ENCODE measurements around the gene CAPN10. TPM values are rescaled to one million over a fixed set of nuclear protein-coding genes. Genes with fewer than 3 reads are reported as not detected.

CAPN10 gene
- total RNA-seq, 1 donor from 2014 or later = 24.9 TPM

DNA sequence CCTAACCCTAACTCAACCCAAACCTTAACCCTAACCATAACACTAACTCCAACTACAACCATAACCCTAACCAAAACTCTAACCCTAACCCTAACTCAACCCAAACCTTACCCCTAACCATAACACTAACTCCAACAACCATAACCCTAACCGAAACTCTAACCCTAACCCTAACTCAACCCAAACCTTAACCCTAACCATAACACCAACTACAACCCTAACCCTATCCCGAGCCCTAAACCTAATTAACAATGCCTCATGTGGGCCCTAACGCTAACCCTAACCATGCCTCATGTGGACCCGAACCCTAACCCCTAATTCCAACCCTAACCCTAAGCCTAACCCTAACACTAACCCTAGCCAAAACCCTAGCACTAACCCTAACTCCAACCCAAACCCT is 27.2 kb downstream of the CAPN10 start:
- Mint-ChIP-seq H3K36me3 (ENCODE audit: low read depth, unreplicated experiment) (peaks cover 16% of the 10 kb centered on the region), H3K27me3 (ENCODE audit: low read depth, unreplicated experiment) (peaks cover 2% of the 10 kb centered on the region), H3K4me1 (ENCODE audit: low read depth, unreplicated experiment) (no peaks in the 10 kb centered on the region), H3K4me3 (ENCODE audit: unreplicated experiment) (no peak overlapping the region), H3K9me3 (ENCODE audit: unreplicated experiment) (peaks cover 1% of the 10 kb centered on the region), H3K27ac (ENCODE audit: unreplicated experiment) (no peak overlapping the region)
- H3K27ac ChIP-seq (ENCODE audit: low read depth, low read length) = no peak overlapping the region
- no peak overlapping the region for H2AFZ ChIP-seq (ENCODE audit: low read depth, low read length)
- H3K4me3 ChIP-seq (ENCODE audit: insufficient read depth, low read depth, low read length) = no peak overlapping the region
- no peak for FAIRE-seq
- H3K4me2 ChIP-seq (ENCODE audit: low read length) = no peak overlapping the region
- H3K79me2 ChIP-seq (ENCODE audit: insufficient read depth, low read length) = no peaks in the 10 kb centered on the region
- no peaks in the 10 kb centered on the region for H3K9me3 ChIP-seq (ENCODE audit: insufficient read depth, low read depth, low read length)
- no peak for TF ChIP-seq EZH2 (IDR thresholded peaks at IDR 0.05; ENCODE audit: insufficient read depth, low read length)
- TF ChIP-seq, protein P1, sequence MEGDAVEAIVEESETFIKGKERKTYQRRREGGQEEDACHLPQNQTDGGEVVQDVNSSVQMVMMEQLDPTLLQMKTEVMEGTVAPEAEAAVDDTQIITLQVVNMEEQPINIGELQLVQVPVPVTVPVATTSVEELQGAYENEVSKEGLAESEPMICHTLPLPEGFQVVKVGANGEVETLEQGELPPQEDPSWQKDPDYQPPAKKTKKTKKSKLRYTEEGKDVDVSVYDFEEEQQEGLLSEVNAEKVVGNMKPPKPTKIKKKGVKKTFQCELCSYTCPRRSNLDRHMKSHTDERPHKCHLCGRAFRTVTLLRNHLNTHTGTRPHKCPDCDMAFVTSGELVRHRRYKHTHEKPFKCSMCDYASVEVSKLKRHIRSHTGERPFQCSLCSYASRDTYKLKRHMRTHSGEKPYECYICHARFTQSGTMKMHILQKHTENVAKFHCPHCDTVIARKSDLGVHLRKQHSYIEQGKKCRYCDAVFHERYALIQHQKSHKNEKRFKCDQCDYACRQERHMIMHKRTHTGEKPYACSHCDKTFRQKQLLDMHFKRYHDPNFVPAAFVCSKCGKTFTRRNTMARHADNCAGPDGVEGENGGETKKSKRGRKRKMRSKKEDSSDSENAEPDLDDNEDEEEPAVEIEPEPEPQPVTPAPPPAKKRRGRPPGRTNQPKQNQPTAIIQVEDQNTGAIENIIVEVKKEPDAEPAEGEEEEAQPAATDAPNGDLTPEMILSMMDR (IDR thresholded peaks at IDR 0.05; ENCODE audit: insufficient read depth, low read depth, low read length) = no peak
- no peaks in the 10 kb centered on the region for H3K4me1 ChIP-seq (ENCODE audit: insufficient read depth, low read length)
- H4K20me1 ChIP-seq (ENCODE audit: insufficient read depth, low read length) = no peaks in the 10 kb centered on the region
- H3K9ac ChIP-seq (ENCODE audit: low read length) = no peak overlapping the region
- DNase-seq (ENCODE audit: low read depth) = no peak
- H3K27me3 ChIP-seq (ENCODE audit: insufficient read depth, low read length) = no peaks in the 10 kb centered on the region
- H3K36me3 ChIP-seq (ENCODE audit: insufficient read depth, low read length) = no peaks in the 10 kb centered on the region

DNA sequence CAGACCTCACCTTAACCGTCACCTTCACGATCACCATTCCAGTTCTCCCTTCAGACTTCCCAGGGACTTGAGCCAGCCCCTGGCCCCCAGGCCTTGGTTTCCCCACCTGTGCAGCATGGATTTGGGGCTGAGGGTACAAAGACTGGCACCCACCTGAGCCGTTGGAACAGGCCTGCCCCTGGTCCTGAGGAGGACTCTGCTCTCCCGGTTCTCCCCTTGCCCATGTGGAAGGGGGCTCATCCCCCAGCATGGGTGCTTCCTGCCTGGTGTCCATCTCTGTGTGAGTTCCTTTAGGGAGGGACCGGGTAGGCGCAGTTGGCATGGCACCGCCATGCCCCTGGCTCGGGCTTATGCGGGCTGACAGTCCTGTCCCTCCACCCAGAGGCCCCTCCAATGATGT is 27.9 kb downstream of the CAPN10 start:
- Mint-ChIP-seq H3K4me1 (ENCODE audit: low read depth, unreplicated experiment) (no peaks in the 10 kb centered on the region), H3K27me3 (ENCODE audit: low read depth, unreplicated experiment) (peaks cover 2% of the 10 kb centered on the region), H3K36me3 (ENCODE audit: low read depth, unreplicated experiment) (peaks cover 18% of the 10 kb centered on the region), H3K27ac (ENCODE audit: unreplicated experiment) (no peak overlapping the region), H3K4me3 (ENCODE audit: unreplicated experiment) (no peak overlapping the region), H3K9me3 (ENCODE audit: unreplicated experiment) (peaks cover 5% of the 10 kb centered on the region)
- H3K27me3 ChIP-seq (ENCODE audit: insufficient read depth, low read length) = no peaks in the 10 kb centered on the region
- H2AFZ ChIP-seq (ENCODE audit: low read depth, low read length) = no peak overlapping the region
- H4K20me1 ChIP-seq (ENCODE audit: insufficient read depth, low read length) = no peaks in the 10 kb centered on the region
- H3K79me2 ChIP-seq (ENCODE audit: insufficient read depth, low read length) = no peaks in the 10 kb centered on the region
- no peaks in the 10 kb centered on the region for H3K36me3 ChIP-seq (ENCODE audit: insufficient read depth, low read length)
- H3K4me1 ChIP-seq (ENCODE audit: insufficient read depth, low read length) = no peaks in the 10 kb centered on the region
- FAIRE-seq = no peak
- no peak overlapping the region for H3K4me3 ChIP-seq (ENCODE audit: insufficient read depth, low read depth, low read length)
- no peak for TF ChIP-seq EZH2 (IDR thresholded peaks at IDR 0.05; ENCODE audit: insufficient read depth, low read length)
- TF ChIP-seq, protein P1 (IDR thresholded peaks at IDR 0.05; ENCODE audit: insufficient read depth, low read depth, low read length) = no peak
- H3K9me3 ChIP-seq (ENCODE audit: insufficient read depth, low read depth, low read length) = no peaks in the 10 kb centered on the region
- H3K27ac ChIP-seq (ENCODE audit: low read depth, low read length) = no peak overlapping the region
- DNase-seq (ENCODE audit: low read depth) = no peak
- H3K9ac ChIP-seq (ENCODE audit: low read length) = no peak overlapping the region
- H3K4me2 ChIP-seq (ENCODE audit: low read length) = no peak overlapping the region

DNA sequence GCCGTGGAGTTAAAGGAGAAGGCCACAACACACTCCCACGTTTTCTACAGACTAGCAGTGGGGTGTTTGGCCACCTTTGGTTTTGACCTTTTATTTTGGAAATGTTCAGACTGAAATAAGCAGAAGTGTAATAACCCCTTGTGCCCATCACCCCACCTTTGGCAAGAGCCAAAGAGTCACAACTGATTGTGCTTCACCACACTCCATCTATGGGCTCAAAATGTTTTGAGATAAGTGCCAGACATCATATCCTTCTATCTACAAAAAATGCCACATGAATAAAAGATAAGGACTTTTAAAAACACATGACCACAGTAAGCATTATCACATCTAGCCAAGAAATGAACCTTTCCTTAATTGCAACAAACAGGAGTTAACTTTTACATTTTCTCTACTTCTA is 28.9 kb downstream of the CAPN10 start:
- Histone ChIP-seq H3K4me3 (ENCODE audit: insufficient read depth, low read depth, low read length) (no peak overlapping the region), H3K4me2 (ENCODE audit: low read length) (no peak overlapping the region), H3K9me3 (ENCODE audit: insufficient read depth, low read depth, low read length) (no peaks in the 10 kb centered on the region), H4K20me1 (ENCODE audit: insufficient read depth, low read length) (no peaks in the 10 kb centered on the region), H3K79me2 (ENCODE audit: insufficient read depth, low read length) (no peaks in the 10 kb centered on the region), H3K27ac (ENCODE audit: low read depth, low read length) (no peak overlapping the region), H3K36me3 (ENCODE audit: insufficient read depth, low read length) (no peaks in the 10 kb centered on the region), H3K4me1 (ENCODE audit: insufficient read depth, low read length) (no peaks in the 10 kb centered on the region), H2AFZ (ENCODE audit: low read depth, low read length) (no peak overlapping the region), H3K9ac (ENCODE audit: low read length) (no peak overlapping the region), H3K27me3 (ENCODE audit: insufficient read depth, low read length) (no peaks in the 10 kb centered on the region)
- peaks cover 18% of the 10 kb centered on the region for H3K36me3 Mint-ChIP-seq (ENCODE audit: low read depth, unreplicated experiment)
- no peak overlapping the region for H3K27ac Mint-ChIP-seq (ENCODE audit: unreplicated experiment)
- TF ChIP-seq, protein P1 (IDR thresholded peaks at IDR 0.05; ENCODE audit: insufficient read depth, low read depth, low read length) = no peak
- TF ChIP-seq EZH2 (IDR thresholded peaks at IDR 0.05; ENCODE audit: insufficient read depth, low read length) = no peak
- H3K4me3 Mint-ChIP-seq (ENCODE audit: unreplicated experiment) = no peak overlapping the region
- no peak for DNase-seq (ENCODE audit: low read depth)
- peaks cover 5% of the 10 kb centered on the region for H3K9me3 Mint-ChIP-seq (ENCODE audit: unreplicated experiment)
- peaks cover 2% of the 10 kb centered on the region for H3K27me3 Mint-ChIP-seq (ENCODE audit: low read depth, unreplicated experiment)
- no peaks in the 10 kb centered on the region for H3K4me1 Mint-ChIP-seq (ENCODE audit: low read depth, unreplicated experiment)
- no peak for FAIRE-seq
